Testis (tissue), 2 donors: Measurements from ENCODE around the gene HPCAL4.

Experiments
- POLR2A ChIP-seq: fragments of 450-650 bp; IDR thresholded peaks from one replicate; pipeline ENCODE4 v1.6.1; 2017; ENCODE audit warnings: antibody characterized with exemption, mild to moderate bottlenecking, moderate library complexity
- TF ChIP-seq, protein P1 (sequence below), 3 experiments: fragments of 450-650 bp in 2 of 3; fragments of 200-600 bp in 1 of 3; sonication (generic) in 1 of 3; IDR thresholded peaks; one replicate each; pipeline ENCODE4 v1.5.1; 2016 to 2019; ENCODE audit warnings: antibody characterized with exemption in 3 of 3, mild to moderate bottlenecking in 2 of 3, moderate library complexity in 1 of 3

DNA sequence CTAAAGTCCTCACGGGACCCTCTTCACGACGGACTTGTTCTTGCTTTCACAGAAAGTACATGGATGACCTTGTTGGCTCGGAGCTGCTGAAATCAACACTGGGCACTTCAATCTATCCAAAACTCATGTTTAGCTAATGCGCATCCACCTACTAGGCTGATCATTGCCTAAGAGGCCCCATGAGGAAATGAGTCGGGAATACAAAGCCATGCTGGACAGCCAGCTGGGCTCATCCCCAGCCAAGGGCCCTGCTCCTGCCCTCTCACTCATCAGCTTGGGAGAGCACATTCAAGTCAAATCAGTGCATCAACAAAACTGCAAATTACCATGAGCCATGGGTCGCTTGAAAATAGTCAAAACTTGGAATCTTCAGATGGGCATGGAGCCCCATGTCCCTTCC is 36.9 kb downstream of the HPCAL4 start:
- TF ChIP-seq, protein P1, sequence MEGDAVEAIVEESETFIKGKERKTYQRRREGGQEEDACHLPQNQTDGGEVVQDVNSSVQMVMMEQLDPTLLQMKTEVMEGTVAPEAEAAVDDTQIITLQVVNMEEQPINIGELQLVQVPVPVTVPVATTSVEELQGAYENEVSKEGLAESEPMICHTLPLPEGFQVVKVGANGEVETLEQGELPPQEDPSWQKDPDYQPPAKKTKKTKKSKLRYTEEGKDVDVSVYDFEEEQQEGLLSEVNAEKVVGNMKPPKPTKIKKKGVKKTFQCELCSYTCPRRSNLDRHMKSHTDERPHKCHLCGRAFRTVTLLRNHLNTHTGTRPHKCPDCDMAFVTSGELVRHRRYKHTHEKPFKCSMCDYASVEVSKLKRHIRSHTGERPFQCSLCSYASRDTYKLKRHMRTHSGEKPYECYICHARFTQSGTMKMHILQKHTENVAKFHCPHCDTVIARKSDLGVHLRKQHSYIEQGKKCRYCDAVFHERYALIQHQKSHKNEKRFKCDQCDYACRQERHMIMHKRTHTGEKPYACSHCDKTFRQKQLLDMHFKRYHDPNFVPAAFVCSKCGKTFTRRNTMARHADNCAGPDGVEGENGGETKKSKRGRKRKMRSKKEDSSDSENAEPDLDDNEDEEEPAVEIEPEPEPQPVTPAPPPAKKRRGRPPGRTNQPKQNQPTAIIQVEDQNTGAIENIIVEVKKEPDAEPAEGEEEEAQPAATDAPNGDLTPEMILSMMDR (IDR thresholded peaks at IDR 0.05) = no peak
- TF ChIP-seq POLR2A = no peak
